GM19467 (cell line): ENCODE results near the gene PDE6D.

ENCODE experiments used
- ATAC-seq: cut with Tn5 transposase; IDR thresholded peaks from one replicate; pipeline ENCODE4 v1.9.1; 2021; ENCODE audit warnings: mild to moderate bottlenecking, moderate library complexity; ENCODE audit not compliant: unreplicated experiment

PDE6D gene

GRCh38 chr2:231708773-231709635, 72.1 kb downstream of the PDE6D start:
- no peak for ATAC-seq

GRCh38 chr2:231707927-231708772, 72.9 kb downstream of the PDE6D start, which contains the start of gene PTMA:
Gene PTMA, plus strand, starts transcription at chr2:231708525. Its CDS starts 182 bp downstream, at chr2:231708707.
- ATAC-seq: peak; percentile 50

- no peak for ATAC-seq
These were observed 73.5 kb downstream of the PDE6D start for GRCh38 chr2:231707625-231707926.

GRCh38 chr2:231706731-231707624, 74.1 kb downstream of the PDE6D start:
- ATAC-seq: peak; percentile 33

- ATAC-seq: no peak
These were observed 77.1 kb downstream of the PDE6D start for GRCh38 chr2:231704017-231704416.

GRCh38 chr2:231701456-231702373, 79.4 kb downstream of the PDE6D start:
- no peak for ATAC-seq

GRCh38 chr2:231699006-231699405, 82.1 kb downstream of the PDE6D start:
- no peak for ATAC-seq

GRCh38 chr2:231696004-231696367, 85.1 kb downstream of the PDE6D start:
- ATAC-seq: no peak

- ATAC-seq: no peak
These were observed 87.1 kb downstream of the PDE6D start for GRCh38 chr2:231693956-231694355.

- no peak for ATAC-seq
These were observed 88.2 kb downstream of the PDE6D start for GRCh38 chr2:231692847-231693246.

GRCh38 chr2:231691251-231691772, 89.8 kb downstream of the PDE6D start:
- no peak for ATAC-seq

- ATAC-seq: no peak
These were observed 91.8 kb downstream of the PDE6D start for GRCh38 chr2:231689124-231689893.

- ATAC-seq: no peak
These were observed 92.4 kb downstream of the PDE6D start for GRCh38 chr2:231688719-231689118.

- ATAC-seq: no peak
These were observed 93.1 kb downstream of the PDE6D start for GRCh38 chr2:231687961-231688360.

- ATAC-seq: peak; percentile 73
These were observed 93.8 kb downstream of the PDE6D start for GRCh38 chr2:231687133-231687852.

- ATAC-seq: no peak
These were observed 94.6 kb downstream of the PDE6D start for GRCh38 chr2:231686192-231687100.
